Keratinocyte (primary cell): ENCODE data around the gene SUFU. TPM values are rescaled to one million over a fixed set of nuclear protein-coding genes. Genes with fewer than 3 reads are reported as not detected.

ENCODE experiments used
- DNase-seq: peaks from one replicate; pipeline ENCODE4 v3.0.0-alpha.2; 2011; ENCODE audit warnings: low read depth, missing footprints, low spot score
- FAIRE-seq: peaks from 2 replicates; lab custom pipeline; 2011; peaks lifted over from hg19 to GRCh38; lab: Jason Lieb, UNC
- H2AFZ ChIP-seq: 2 replicates; pipeline ENCODE4 v1.6.0; 2012; ENCODE audit warnings: low read length, control low read depth, inconsistent platforms; ENCODE audit not compliant: control insufficient read depth
- H3K27ac ChIP-seq: 2 replicates; pipeline ENCODE4 v1.5.1; 2011; ENCODE audit warnings: low read length; ENCODE audit not compliant: control insufficient read depth, insufficient read depth
- H3K27me3 ChIP-seq: 3 replicates; pipeline ENCODE4 v1.6.0; 2011; ENCODE audit warnings: low read length; ENCODE audit not compliant: control insufficient read depth, insufficient read depth; ENCODE audit errors: extremely low read depth
- H3K36me3 ChIP-seq, 2 experiments: 2 replicates in 1 of 2; 3 replicates in 1 of 2; pipeline ENCODE4 v1.5.1; 2011; ENCODE audit warnings: low read length in 2 of 2, mild to moderate bottlenecking in 1 of 2; ENCODE audit not compliant: control insufficient read depth in 2 of 2, insufficient read depth in 2 of 2; ENCODE audit errors: extremely low read depth in 1 of 2
- H3K4me1 ChIP-seq: 3 replicates; pipeline ENCODE4 v1.5.1; 2011; ENCODE audit warnings: low read length; ENCODE audit not compliant: control insufficient read depth, insufficient read depth; ENCODE audit errors: extremely low read depth
- H3K4me2 ChIP-seq: 3 replicates; pipeline ENCODE4 v1.6.0; 2011; ENCODE audit warnings: low read depth, low read length; ENCODE audit not compliant: control insufficient read depth, insufficient read depth; ENCODE audit errors: extremely low read depth
- H3K4me3 ChIP-seq, 3 experiments: fragments of 200-600 bp in 1 of 3; sonication (generic) in 1 of 3; 2 replicates in 2 of 3; 3 replicates in 1 of 3; pipeline ENCODE4 v1.5.1; 2011 to 2016; ENCODE audit warnings: low read length in 3 of 3, mild to moderate bottlenecking in 3 of 3, control low read depth in 2 of 3, inconsistent platforms in 1 of 3, low read depth in 1 of 3, mixed read lengths in 1 of 3, mixed run types in 1 of 3, moderate library complexity in 1 of 3; ENCODE audit not compliant: control insufficient read depth in 2 of 3, insufficient read depth in 2 of 3; ENCODE audit errors: extremely low read depth in 1 of 3
- H3K79me2 ChIP-seq: 2 replicates; pipeline ENCODE4 v1.6.0; 2012; ENCODE audit warnings: low read length; ENCODE audit not compliant: control insufficient read depth, insufficient read depth
- H3K9ac ChIP-seq: 3 replicates; pipeline ENCODE4 v1.6.0; 2011; ENCODE audit warnings: low read length; ENCODE audit not compliant: control insufficient read depth, insufficient read depth; ENCODE audit errors: extremely low read depth
- H3K9me1 ChIP-seq: 3 replicates; pipeline ENCODE4 v1.6.0; 2011; ENCODE audit warnings: low read length; ENCODE audit not compliant: control insufficient read depth, insufficient read depth; ENCODE audit errors: extremely low read depth
- H3K9me3 ChIP-seq: 2 replicates; pipeline ENCODE4 v1.5.1; 2012; ENCODE audit warnings: low read depth, low read length; ENCODE audit not compliant: control insufficient read depth
- H4K20me1 ChIP-seq: 3 replicates; pipeline ENCODE4 v1.6.0; 2011; ENCODE audit warnings: low read length; ENCODE audit not compliant: control insufficient read depth, insufficient read depth; ENCODE audit errors: extremely low read depth
- CTCF ChIP-seq, 3 experiments: IDR thresholded peaks in 1 of 3; conservative IDR thresholded peaks in 1 of 3; optimal IDR thresholded peaks in 1 of 3; 2 replicates in 2 of 3; 3 replicates in 1 of 3; pipeline versions ENCODE3 to v1.5.1; 2011; ENCODE audit warnings: low read length in 3 of 3, mild to moderate bottlenecking in 3 of 3, moderate library complexity in 2 of 3, control low read depth in 1 of 3, inconsistent platforms in 1 of 3; ENCODE audit not compliant: insufficient read depth in 2 of 3; ENCODE audit errors: extremely low read depth in 1 of 3
- EZH2 ChIP-seq: IDR thresholded peaks from one replicate; pipeline ENCODE4 v1.6.1; 2012; ENCODE audit warnings: inconsistent platforms, mild to moderate bottlenecking, low read length, moderate library complexity
- dilution Hi-C: fragments of 300-500 bp; cut with MboI; formaldehyde crosslinking; loops from one replicate; pipeline ENCODE4 v1.7.0; 2020; ENCODE audit warnings: low sequenced_read_pairs; ENCODE audit not compliant: extremely low pct_ligation_motif_present
- polyA plus RNA-seq, 5 experiments: library from polyadenylated mRNA; depleted of rRNA in 3 of 5; stranded (reverse) in 3 of 5; stranded (forward) in 1 of 5; unstranded in 1 of 5; fragments of >200 nt; gene quantifications; 1 replicate in 1 of 5; 2 replicates in 3 of 5; 3 replicates in 1 of 5; pipeline versions ENCODE4 v1.2.1 to v1.2.3, GENCODE V29; 2011 to 2012; ENCODE audit warnings: missing spikeins in 2 of 5, low read depth in 1 of 5, low replicate concordance in 1 of 5

Gene SUFU
- polyA plus RNA-seq, 1 donor (not counting 4 experiments of a cell fraction or from before 2014, with no cell fraction given) = 3.7 TPM

GRCh38 chr10:102642736-102643335 lies 139.1 kb downstream of the SUFU start:
- no peak for TF ChIP-seq EZH2
- no peak for TF ChIP-seq CTCF (optimal IDR thresholded peaks at IDR 0.05 in 1 of 3, IDR thresholded peaks at IDR 0.05 in 1 of 3, conservative IDR thresholded peaks at IDR 0.05 in 1 of 3; ENCODE audit: extremely low read depth in 1 of 3, insufficient read depth in 2 of 3, low read length in 3 of 3)
- peak overlapping the region; percentile 44 for H2AFZ ChIP-seq
- FAIRE-seq (no peak), DNase-seq (no peak)
- peaks cover 13% of the 10 kb centered on the region for H4K20me1 ChIP-seq
- no peaks in the 10 kb centered on the region for H3K27me3 ChIP-seq
- H3K4me2 ChIP-seq = peak overlapping the region; percentile 90
- peak overlapping the region; percentile 91 for H3K27ac ChIP-seq
- no peaks in the 10 kb centered on the region for H3K9me1 ChIP-seq
- H3K9ac ChIP-seq = peak overlapping the region; percentile 90
- peak overlapping the region; percentile 70 to 86 (median 76) for H3K4me3 ChIP-seq
- H3K4me1 ChIP-seq = peaks cover 25% of the 10 kb centered on the region
- no peaks in the 10 kb centered on the region for H3K36me3 ChIP-seq
- peaks cover 32% of the 10 kb centered on the region for H3K79me2 ChIP-seq
- dilution Hi-C loops = no loop called here
- H3K9me3 ChIP-seq = no peaks in the 10 kb centered on the region

GRCh38 chr10:102643336-102644065 lies 139.7 kb downstream of the SUFU start:
- Histone ChIP-seq H2AFZ (no peak overlapping the region), H3K27me3 (no peaks in the 10 kb centered on the region), H3K36me3 (peaks cover 0 to 2% of the 10 kb centered on the region in 2 experiments), H3K9me1 (peaks cover 2% of the 10 kb centered on the region), H3K27ac (peak overlapping the region; percentile 91), H3K79me2 (peaks cover 39% of the 10 kb centered on the region), H3K9ac (peak overlapping the region; percentile 90), H3K9me3 (no peaks in the 10 kb centered on the region), H4K20me1 (peaks cover 13% of the 10 kb centered on the region), H3K4me1 (peaks cover 32% of the 10 kb centered on the region), H3K4me3 (peak overlapping the region; percentile 70 to 93 (median 86)), H3K4me2 (peak overlapping the region; percentile 90)
- FAIRE-seq = no peak
- no peak for DNase-seq
- TF ChIP-seq CTCF (optimal IDR thresholded peaks at IDR 0.05 in 1 of 3, IDR thresholded peaks at IDR 0.05 in 1 of 3, conservative IDR thresholded peaks at IDR 0.05 in 1 of 3; ENCODE audit: extremely low read depth in 1 of 3, insufficient read depth in 2 of 3, low read length in 3 of 3) = no peak
- no peak for TF ChIP-seq EZH2
- dilution Hi-C loops = no loop called here
